Measurements from ENCODE around the gene TRANK1. TPM values are rescaled to one million over a fixed set of nuclear protein-coding genes. Genes with fewer than 3 reads are reported as not detected.

Gene TRANK1
- total RNA-seq, 2 donors from 2014 or later, result 3.6 to 7.8 TPM

- DNase-seq (no peak), ATAC-seq (no peak)
- Histone ChIP-seq H3K36me3 (replicated peaks in 1 of 2; ENCODE audit: insufficient read depth in 1 of 2, low read depth in 2 of 2) (no peaks in the 10 kb centered on the region), H3K27ac (no peak overlapping the region), H3K4me1 (no peaks in the 10 kb centered on the region), H3K9me3 (no peaks in the 10 kb centered on the region), H3K4me3 (no peak overlapping the region), H3K27me3 (no peaks in the 10 kb centered on the region)
- 72 to 73% methylated on average over 10 of the region's 10 CpGs for WGBS, 2 donors
- no peak for TF ChIP-seq POLR2A (IDR thresholded peaks at IDR 0.05)
- TF ChIP-seq CTCF (IDR thresholded peaks at IDR 0.05), result no peak
- intact Hi-C loops (cut with DNase I), result no loop called here
Measured at GRCh38 chr3:36903119-36903882, 41.6 kb downstream of the TRANK1 start.

- H3K36me3 ChIP-seq (replicated peaks in 1 of 2; ENCODE audit: insufficient read depth in 1 of 2, low read depth in 2 of 2), result no peaks in the 10 kb centered on the region
- no peak overlapping the region for H3K27ac ChIP-seq
- WGBS, 2 donors, result 89 to 95% methylated on average over 4 of the region's 4 CpGs
- no peak for TF ChIP-seq POLR2A (IDR thresholded peaks at IDR 0.05)
- TF ChIP-seq CTCF (IDR thresholded peaks at IDR 0.05), result no peak
- no peak overlapping the region for H3K4me3 ChIP-seq
- DNase-seq (no peak), ATAC-seq (no peak)
- H3K27me3 ChIP-seq, result no peaks in the 10 kb centered on the region
- H3K9me3 ChIP-seq, result no peaks in the 10 kb centered on the region
- intact Hi-C loops (cut with DNase I), result no loop called here
- no peaks in the 10 kb centered on the region for H3K4me1 ChIP-seq
Measured at GRCh38 chr3:36901588-36901987, 43.3 kb downstream of the TRANK1 start.

- no peaks in the 10 kb centered on the region for H3K4me1 ChIP-seq
- DNase-seq (no peak), ATAC-seq (no peak)
- 79 to 80% methylated on average over 7 to 8 of the region's 8 CpGs for WGBS, 2 donors
- H3K4me3 ChIP-seq, result no peak overlapping the region
- TF ChIP-seq CTCF (IDR thresholded peaks at IDR 0.05) (no peak), POLR2A (IDR thresholded peaks at IDR 0.05) (no peak)
- intact Hi-C loops (cut with DNase I), result no loop called here
- H3K36me3 ChIP-seq (replicated peaks in 1 of 2; ENCODE audit: insufficient read depth in 1 of 2, low read depth in 2 of 2), result no peaks in the 10 kb centered on the region
- no peaks in the 10 kb centered on the region for H3K9me3 ChIP-seq
- H3K27me3 ChIP-seq, result no peaks in the 10 kb centered on the region
- H3K27ac ChIP-seq, result no peak overlapping the region
Measured at GRCh38 chr3:36900474-36901443, 44.1 kb downstream of the TRANK1 start.

- ATAC-seq, result no peak
- no peak for TF ChIP-seq POLR2A (IDR thresholded peaks at IDR 0.05)
- no peak for TF ChIP-seq CTCF (IDR thresholded peaks at IDR 0.05)
- WGBS, 2 donors, result 63 to 66% methylated on average over 3 of the region's 3 CpGs
Measured at GRCh38 chr3:36895496-36896409, 49.1 kb downstream of the TRANK1 start.

More at GRCh38 chr3:36895496-36896409, 49.1 kb downstream of the TRANK1 start:
- Histone ChIP-seq H3K4me1 (no peaks in the 10 kb centered on the region), H3K27ac (no peak overlapping the region), H3K9me3 (no peaks in the 10 kb centered on the region), H3K27me3 (no peaks in the 10 kb centered on the region), H3K36me3 (replicated peaks in 1 of 2; ENCODE audit: insufficient read depth in 1 of 2, low read depth in 2 of 2) (no peaks in the 10 kb centered on the region), H3K4me3 (no peak overlapping the region)
- intact Hi-C loops (cut with DNase I), result no loop called here
- DNase-seq, result no peak
